IMR-90 (cell line): ENCODE measurements around the gene USP40. TPM values are rescaled to one million over a fixed set of nuclear protein-coding genes. Genes with fewer than 3 reads are reported as not detected.
A peak's percentile ranks its signal among the peaks of the same experiment; 100 is the strongest.

Source experiments
- ATAC-seq: fragments of 200-7000 bp; cut with Tn5 transposase; 2 replicates; pipeline ENCODE4 v1.9.1; 2020; ENCODE audit warnings: low read depth, mild to moderate bottlenecking, moderate library complexity
- BruUV-seq: library from RNA; stranded (reverse); fragments of 400-500 nt; replicated peaks from 2 replicates; lab custom pipeline; 2021; lab: Mats Ljungman, UMichigan
- CTCF ChIA-PET: fragments of 300-600 bp; formaldehyde crosslinking; extraction: SDS; loops from one replicate; lab custom pipeline; 2021; ENCODE audit warnings: antibody characterized with exemption; lab: Yijun Ruan, JAX
- POLR2A ChIA-PET: fragments of 300-600 bp; sonication (Branson Sonifier 250); formaldehyde crosslinking; loops from one replicate; lab custom pipeline; 2022; ENCODE audit warnings: antibody characterized with exemption; ENCODE audit not compliant: unreplicated experiment; lab: Charles Lee
- DNase-seq: peaks from one replicate; pipeline ENCODE4 v3.0.0; 2013
- H2AFZ ChIP-seq: replicated peaks from 2 replicates; pipeline ENCODE3; 2013; ENCODE audit warnings: low read length, mild to moderate bottlenecking; ENCODE audit not compliant: poor library complexity
- H2AK5ac ChIP-seq: 2 replicates; pipeline ENCODE4 v1.6.1; 2013; ENCODE audit warnings: low read depth, low read length, inconsistent platforms
- H2AK9ac ChIP-seq: replicated peaks from 2 replicates; pipeline ENCODE3; 2013; ENCODE audit warnings: mild to moderate bottlenecking, low read depth, low read length, moderate library complexity; ENCODE audit not compliant: poor library complexity
- H2BK120ac ChIP-seq: 2 replicates; pipeline ENCODE4 v1.6.1; 2013; ENCODE audit warnings: low read depth, low read length, inconsistent platforms
- H2BK15ac ChIP-seq: 3 replicates; pipeline ENCODE4 v1.6.1; 2013; ENCODE audit warnings: low read depth, low read length, inconsistent platforms
- H2BK20ac ChIP-seq: 2 replicates; pipeline ENCODE4 v1.6.1; 2013; ENCODE audit warnings: low read depth, mild to moderate bottlenecking, inconsistent platforms, low read length, moderate library complexity
- H2BK5ac ChIP-seq: 2 replicates; pipeline ENCODE4 v1.6.1; 2013; ENCODE audit warnings: mild to moderate bottlenecking, low read depth, low read length, inconsistent platforms; ENCODE audit not compliant: poor library complexity, severe bottlenecking
- H3K14ac ChIP-seq: replicated peaks from 2 replicates; pipeline ENCODE4 v1.6.1; 2013; ENCODE audit warnings: low read depth, low read length, inconsistent platforms
- H3K18ac ChIP-seq: 2 replicates; pipeline ENCODE4 v1.6.1; 2013; ENCODE audit warnings: low read depth, low read length, control low read depth
- H3K23ac ChIP-seq: 2 replicates; pipeline ENCODE4 v1.6.1; 2013; ENCODE audit warnings: low read depth, low read length, inconsistent platforms
- H3K27ac ChIP-seq: 2 replicates; pipeline ENCODE4 v1.5.1; 2013; ENCODE audit warnings: mild to moderate bottlenecking, control low read depth, low read length; ENCODE audit not compliant: insufficient read depth
- H3K27me3 ChIP-seq: 2 replicates; pipeline ENCODE4 v1.6.1; 2013; ENCODE audit warnings: low read length; ENCODE audit not compliant: control insufficient read depth, insufficient read depth
- H3K36me3 ChIP-seq: 2 replicates; pipeline ENCODE4 v1.6.1; 2013; ENCODE audit warnings: low read length, mixed read lengths; ENCODE audit not compliant: control insufficient read depth, insufficient read depth
- H3K4ac ChIP-seq: 2 replicates; pipeline ENCODE4 v1.6.1; 2013; ENCODE audit warnings: low read depth, low read length, inconsistent platforms
- H3K4me1 ChIP-seq: 2 replicates; pipeline ENCODE4 v1.6.1; 2013; ENCODE audit warnings: low read length, mixed read lengths; ENCODE audit not compliant: control insufficient read depth, insufficient read depth
- H3K4me2 ChIP-seq: 2 replicates; pipeline ENCODE4 v1.6.1; 2013; ENCODE audit warnings: low read depth, mild to moderate bottlenecking, control low read depth, low read length, moderate library complexity
- H3K4me3 ChIP-seq: 2 replicates; pipeline ENCODE4 v1.5.1; 2013; ENCODE audit warnings: low read depth, mild to moderate bottlenecking, control low read depth, low read length, moderate library complexity; ENCODE audit not compliant: insufficient read depth
- H3K56ac ChIP-seq: 2 replicates; pipeline ENCODE4 v1.6.1; 2013; ENCODE audit warnings: low read length, inconsistent platforms; ENCODE audit not compliant: insufficient read depth; ENCODE audit errors: extremely low read depth
- H3K79me1 ChIP-seq, 2 experiments: 2 replicates each; pipeline ENCODE4 v1.6.1; 2013; ENCODE audit warnings: low read length in 2 of 2, inconsistent platforms in 1 of 2, low read depth in 1 of 2
- H3K9ac ChIP-seq: 2 replicates; pipeline ENCODE4 v1.6.1; 2013; ENCODE audit warnings: low read depth, low read length, control low read depth
- H3K9me1 ChIP-seq: 2 replicates; pipeline ENCODE4 v1.6.1; 2013; ENCODE audit warnings: low read length, inconsistent platforms; ENCODE audit not compliant: insufficient read depth
- H3K9me3 ChIP-seq: 2 replicates; pipeline ENCODE4 v1.6.1; 2013; ENCODE audit warnings: low read length; ENCODE audit not compliant: control insufficient read depth, insufficient read depth
- H4K20me1 ChIP-seq: 2 replicates; pipeline ENCODE4 v1.6.1; 2013; ENCODE audit warnings: low read length, inconsistent platforms; ENCODE audit not compliant: insufficient read depth
- H4K5ac ChIP-seq: 2 replicates; pipeline ENCODE4 v1.6.1; 2013; ENCODE audit warnings: mild to moderate bottlenecking, low read depth, low read length, control low read depth
- H4K8ac ChIP-seq, 2 experiments: 2 replicates each; pipeline ENCODE4 v1.6.1; 2013; ENCODE audit warnings: low read depth in 2 of 2, low read length in 2 of 2, control low read depth in 1 of 2, inconsistent platforms in 1 of 2
- H4K91ac ChIP-seq: 2 replicates; pipeline ENCODE4 v1.6.1; 2013; ENCODE audit warnings: low read depth, low read length, inconsistent platforms; ENCODE audit not compliant: insufficient read depth
- BHLHE40 ChIP-seq: fragments of 150-350 bp; IDR thresholded peaks from 2 replicates; pipeline ENCODE4 v1.6.1; 2016; ENCODE audit warnings: mild to moderate bottlenecking, low read depth, low read length
- CHD1 ChIP-seq: IDR thresholded peaks from 2 replicates; pipeline ENCODE4 v1.6.1; 2012; ENCODE audit warnings: low read depth, low read length, improper control_type of control experiment
- FOS ChIP-seq: fragments of 150-350 bp; IDR thresholded peaks from 2 replicates; pipeline ENCODE4 v1.6.1; 2016; ENCODE audit warnings: low read depth, low read length
- MAFK ChIP-seq: IDR thresholded peaks from 2 replicates; pipeline ENCODE4 v1.6.1; 2012; ENCODE audit warnings: low read depth, low read length, improper control_type of control experiment
- NFE2L2 ChIP-seq: fragments of 150-350 bp; IDR thresholded peaks from 2 replicates; pipeline ENCODE4 v1.6.1; 2016; ENCODE audit warnings: low read depth, mild to moderate bottlenecking, low read length
- POLR2A ChIP-seq: IDR thresholded peaks from 2 replicates; pipeline ENCODE4 v1.6.1; 2012; ENCODE audit warnings: mild to moderate bottlenecking, low read depth, low read length
- RAD21 ChIP-seq: IDR thresholded peaks from 2 replicates; pipeline ENCODE4 v1.6.1; 2012; ENCODE audit warnings: low read length, improper control_type of control experiment
- RCOR1 ChIP-seq: IDR thresholded peaks from 2 replicates; pipeline ENCODE4 v1.6.1; 2012; ENCODE audit warnings: mild to moderate bottlenecking, low read length, improper control_type of control experiment; ENCODE audit not compliant: insufficient replicate concordance
- WGBS, 2 experiments: methylation state at CpG; one replicate each; pipeline versions ENCODE4 v1.1.5 to v1.1.7; 2013; ENCODE audit warnings: missing lambda C conversion rate in 2 of 2; ENCODE audit not compliant: insufficient read length in 1 of 2; ENCODE audit errors: extremely low coverage in 2 of 2; 5-methylcytosine and 5-hydroxymethylcytosine counted together
- dilution Hi-C: fragments of 300-500 bp; cut with HindIII; formaldehyde crosslinking; loops from one replicate; pipeline ENCODE4 v1.14.3; 2018; ENCODE audit warnings: low sequenced_read_pairs; ENCODE audit not compliant: unreplicated experiment
- in situ Hi-C: fragments of 300-500 bp; cut with MboI; formaldehyde crosslinking; loops from 3 replicates; pipeline ENCODE4 v1.14.3; 2019; ENCODE audit warnings: low sequenced_read_pairs, inconsistent platforms, mixed read lengths
- intact Hi-C: fragments of 100-400 bp; cut with micrococcal nuclease; formaldehyde crosslinking; loops from 2 replicates; pipeline ENCODE4 v1.10.0; 2022
- polyA plus RNA-seq, 3 experiments: library from polyadenylated mRNA; depleted of rRNA; stranded (reverse); fragments of >200 nt; gene quantifications; 2 replicates each; pipeline ENCODE4 v1.2.3, GENCODE V29; 2012; ENCODE audit warnings: low replicate concordance in 1 of 3
- total RNA-seq: library from RNA; depleted of rRNA; stranded (reverse); fragments of >200 nt; gene quantifications from 2 replicates; pipeline ENCODE4 v1.2.3, GENCODE V29; 2012
- TF ChIP-seq, protein P1 (sequence below): conservative IDR thresholded peaks from 2 replicates; pipeline ENCODE4 v1.5.1; 2012; ENCODE audit warnings: mild to moderate bottlenecking, low read depth, low read length, improper control_type of control experiment

Gene USP40
- total and polyA plus RNA-seq, 2 of the 4 experiments (the other 2 are of a cell fraction) = 30.1 to 30.8 TPM

DNA sequence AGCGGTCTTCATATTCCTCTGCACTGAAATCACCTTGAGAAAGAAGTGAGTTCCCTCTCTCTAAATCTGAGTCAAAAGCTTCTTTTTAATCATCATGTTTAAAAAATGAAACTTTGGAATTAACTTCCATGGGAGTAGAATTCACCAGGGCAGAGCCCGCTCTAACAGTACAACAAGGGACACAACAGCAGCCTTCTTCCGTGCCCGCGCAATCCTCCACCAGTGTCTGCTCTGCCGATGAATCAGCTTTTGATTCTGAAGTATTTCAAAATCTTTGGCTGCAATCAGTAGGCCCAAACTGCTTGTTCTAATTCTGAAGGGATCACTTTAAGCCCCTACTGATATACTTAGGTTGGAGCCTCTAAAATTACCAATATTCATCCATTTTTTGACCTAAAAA lies 76.9 kb downstream of the USP40 start:
- Histone ChIP-seq H3K4me1 (peaks cover 20% of the 10 kb centered on the region), H4K8ac (no peak overlapping the region), H2BK15ac (no peak overlapping the region), H2AFZ (no peak overlapping the region), H3K14ac (0 out of 2 replicates have a peak overlapping the region, but pooled peaks have one; percentile 14), H3K79me1 (peaks cover 0 to 4% of the 10 kb centered on the region in 2 experiments; a peak in 1 of 4 replicates), H3K23ac (no peak overlapping the region), H4K20me1 (no peaks in the 10 kb centered on the region; the same call in 1 of the 2 replicates), H3K27ac (no peak overlapping the region), H3K9ac (no peak overlapping the region), H4K91ac (no peak overlapping the region), H2BK5ac (no peak overlapping the region), H2BK120ac (peak overlapping the region; percentile 12; the same call in 1 of the 2 replicates), H3K9me3 (no peaks in the 10 kb centered on the region), H2BK20ac (no peak overlapping the region), H2AK5ac (no peak overlapping the region), H3K27me3 (no peaks in the 10 kb centered on the region), H3K4me2 (no peak overlapping the region), H3K9me1 (peaks cover 18% of the 10 kb centered on the region), H3K36me3 (peaks cover 19% of the 10 kb centered on the region), H4K5ac (no peak overlapping the region), H3K56ac (no peak overlapping the region), H3K4me3 (no peak overlapping the region), H3K18ac (no peak overlapping the region), H2AK9ac (no peak overlapping the region), H3K4ac (no peak overlapping the region; the same call in 1 of the 2 replicates)
- in situ Hi-C loops (no loop called here), intact Hi-C loops (no loop called here), dilution Hi-C loops (no loop called here)
- TF ChIP-seq BHLHE40 = no peak
- no peak for TF ChIP-seq POLR2A
- TF ChIP-seq NFE2L2 = no peak
- TF ChIP-seq, protein P1, sequence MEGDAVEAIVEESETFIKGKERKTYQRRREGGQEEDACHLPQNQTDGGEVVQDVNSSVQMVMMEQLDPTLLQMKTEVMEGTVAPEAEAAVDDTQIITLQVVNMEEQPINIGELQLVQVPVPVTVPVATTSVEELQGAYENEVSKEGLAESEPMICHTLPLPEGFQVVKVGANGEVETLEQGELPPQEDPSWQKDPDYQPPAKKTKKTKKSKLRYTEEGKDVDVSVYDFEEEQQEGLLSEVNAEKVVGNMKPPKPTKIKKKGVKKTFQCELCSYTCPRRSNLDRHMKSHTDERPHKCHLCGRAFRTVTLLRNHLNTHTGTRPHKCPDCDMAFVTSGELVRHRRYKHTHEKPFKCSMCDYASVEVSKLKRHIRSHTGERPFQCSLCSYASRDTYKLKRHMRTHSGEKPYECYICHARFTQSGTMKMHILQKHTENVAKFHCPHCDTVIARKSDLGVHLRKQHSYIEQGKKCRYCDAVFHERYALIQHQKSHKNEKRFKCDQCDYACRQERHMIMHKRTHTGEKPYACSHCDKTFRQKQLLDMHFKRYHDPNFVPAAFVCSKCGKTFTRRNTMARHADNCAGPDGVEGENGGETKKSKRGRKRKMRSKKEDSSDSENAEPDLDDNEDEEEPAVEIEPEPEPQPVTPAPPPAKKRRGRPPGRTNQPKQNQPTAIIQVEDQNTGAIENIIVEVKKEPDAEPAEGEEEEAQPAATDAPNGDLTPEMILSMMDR = no peak
- no peak for TF ChIP-seq MAFK
- TF ChIP-seq RAD21 = no peak
- no peak for TF ChIP-seq RCOR1
- TF ChIP-seq FOS = no peak
- no peak for TF ChIP-seq CHD1
- no CpG with 5 or more reads among the region's 6 CpGs for WGBS, 2 experiments
- BruUV-seq = no TSS peak
- DNase-seq (peak; percentile 31), ATAC-seq (no peak)
- ChIA-PET CTCF (interaction anchor here (0.6 kb wide), 2 partner anchors 678 to 851 kb away, joined by 3 to 7 read pairs; no protein-coding TSS in a partner anchor), POLR2A (no interaction called here)
